ENCODE data around the gene LITAFD.
A peak's percentile ranks its signal among the peaks of the same experiment; 100 is the strongest.

LITAFD gene

DNA sequence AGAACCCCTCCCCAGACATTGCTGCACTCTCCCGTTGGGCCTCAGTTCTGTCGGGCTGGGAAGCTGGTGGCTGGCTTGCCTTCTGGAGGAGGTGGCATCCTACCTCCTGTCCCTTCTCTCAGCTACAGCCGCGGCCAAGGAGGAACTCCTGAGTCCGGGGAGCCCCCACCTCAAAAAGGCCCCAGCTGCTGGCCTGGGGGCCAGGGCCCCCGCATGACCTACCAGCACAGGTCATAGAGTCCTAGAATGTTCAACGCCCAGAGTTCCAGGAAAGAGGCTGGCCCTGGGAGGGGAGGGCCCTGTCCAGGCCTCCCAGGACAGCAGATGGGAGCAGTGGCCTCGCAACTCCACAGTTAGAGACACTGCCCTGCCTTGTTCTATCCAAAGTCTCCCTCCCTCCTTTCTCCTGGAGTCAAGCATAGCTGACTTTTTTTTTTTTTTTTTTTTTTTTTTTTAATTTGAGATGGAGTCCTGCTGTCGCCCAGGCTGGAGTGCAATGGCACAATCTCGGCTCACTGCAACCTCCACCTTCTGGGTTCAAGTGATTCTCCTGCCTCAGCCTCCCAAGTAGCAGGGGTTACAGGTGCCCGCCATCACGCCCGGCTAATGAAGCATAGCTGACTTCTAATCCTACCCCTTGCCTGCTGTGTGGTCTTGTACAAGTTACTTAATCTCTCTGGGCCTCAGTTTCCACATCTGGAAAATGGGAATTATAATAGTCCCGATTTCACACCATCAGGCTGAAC is 20.4 kb upstream of the LITAFD start (continued):
- TF ChIP-seq SNAI2 (CRISPR knock-in tag; IDR thresholded peaks at IDR 0.05), result no peak
- TF ChIP-seq TCF4 (CRISPR knock-in tag; IDR thresholded peaks at IDR 0.05; ENCODE audit: borderline replicate concordance), result no peak

DNA sequence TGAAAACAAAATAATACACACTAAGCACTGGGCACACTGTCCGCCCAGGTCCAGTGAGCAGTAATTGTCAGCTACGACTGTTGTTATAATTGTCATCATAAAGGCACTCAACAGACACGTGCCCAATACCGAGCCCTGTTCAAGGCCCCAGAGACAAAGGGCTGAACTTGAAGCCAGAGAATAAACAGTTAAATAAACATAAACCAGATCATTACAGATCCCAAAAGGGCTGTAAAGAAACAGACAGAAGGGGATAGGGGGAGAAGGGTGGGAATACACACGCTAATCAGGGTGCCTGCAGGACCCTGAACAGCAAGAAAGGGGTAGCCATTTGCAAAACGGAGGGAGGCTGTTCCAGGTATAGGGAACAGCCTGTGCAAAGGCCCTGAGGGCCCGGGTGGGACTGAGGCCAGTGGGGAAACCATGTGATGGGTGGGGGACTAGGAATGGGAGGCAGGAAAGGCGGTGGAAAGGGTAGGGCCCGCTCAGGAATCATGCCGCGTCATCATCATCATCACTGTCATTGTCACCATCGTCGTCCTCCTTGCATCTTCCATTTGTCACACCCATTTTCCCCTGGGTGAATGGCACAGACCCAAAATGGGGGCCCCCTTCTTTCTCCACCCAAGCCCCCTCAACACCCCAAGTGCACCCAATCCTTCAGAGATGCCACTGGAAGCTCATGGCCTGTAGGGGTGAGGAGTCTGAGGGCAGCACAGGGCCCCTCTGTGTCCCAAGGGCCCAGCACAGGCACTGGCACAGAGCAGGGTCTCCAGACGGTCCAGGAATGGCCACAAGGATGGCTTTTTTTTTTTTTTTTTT is 19.6 kb upstream of the LITAFD start:
- no peak for ATAC-seq
- TF ChIP-seq PATZ1 (CRISPR knock-in tag; IDR thresholded peaks at IDR 0.05; ENCODE audit: borderline replicate concordance), result no peak
- TF ChIP-seq TOX (CRISPR knock-in tag; IDR thresholded peaks at IDR 0.05; ENCODE audit: borderline replicate concordance), result no peak
- no peak for TF ChIP-seq PPARA (CRISPR knock-in tag; IDR thresholded peaks at IDR 0.05; ENCODE audit: borderline replicate concordance)
- no peak for TF ChIP-seq BACH2 (CRISPR knock-in tag; IDR thresholded peaks at IDR 0.05; ENCODE audit: borderline replicate concordance)
- no peak for TF ChIP-seq POU6F1 (CRISPR knock-in tag; IDR thresholded peaks at IDR 0.05; ENCODE audit: borderline replicate concordance, low read depth)

DNA sequence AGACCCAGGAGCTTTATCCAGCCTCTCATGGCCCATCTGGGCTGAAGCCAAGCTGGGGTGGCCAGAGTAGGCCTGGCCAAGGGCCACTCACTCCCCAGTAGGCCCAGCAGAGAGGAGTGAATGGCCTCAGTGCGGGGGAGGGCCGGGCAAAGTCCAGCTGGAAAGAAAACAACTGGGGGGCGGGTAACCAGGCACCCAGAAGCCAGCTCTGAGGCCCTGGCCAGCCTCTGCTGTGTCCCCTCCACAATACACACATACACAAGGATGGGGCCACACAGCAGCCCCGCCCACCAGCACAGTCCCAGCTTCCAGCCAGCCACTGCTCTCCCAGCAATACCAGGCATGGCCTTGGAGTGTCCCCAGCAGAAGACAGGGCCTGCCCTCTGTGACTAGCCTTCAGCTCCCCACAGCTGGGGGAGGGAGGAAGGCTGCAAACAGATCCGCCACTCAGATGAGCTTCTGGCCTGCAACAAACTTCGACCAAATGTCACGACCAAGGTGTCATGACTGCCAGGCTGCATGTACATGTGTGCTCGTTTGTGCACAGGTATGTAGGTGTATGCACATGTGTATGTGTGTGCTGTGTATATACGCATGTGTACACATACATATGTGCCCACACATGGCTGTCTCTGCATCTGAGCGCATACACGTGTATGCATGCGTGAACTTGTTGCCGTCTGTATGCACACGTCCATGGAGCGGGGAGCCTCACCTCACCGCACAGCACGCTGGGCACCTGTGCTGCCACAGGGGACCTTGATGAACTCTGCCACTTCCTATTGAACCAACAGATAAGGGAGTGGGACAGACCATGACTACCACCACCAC is 18.3 kb upstream of the LITAFD start:
- TF ChIP-seq PPARA (CRISPR knock-in tag; IDR thresholded peaks at IDR 0.05; ENCODE audit: borderline replicate concordance) (no peak), PATZ1 (CRISPR knock-in tag; IDR thresholded peaks at IDR 0.05; ENCODE audit: borderline replicate concordance) (0 out of 2 replicates have a peak, but pooled peaks have one; percentile 29)
- ATAC-seq, result peak; percentile 23

DNA sequence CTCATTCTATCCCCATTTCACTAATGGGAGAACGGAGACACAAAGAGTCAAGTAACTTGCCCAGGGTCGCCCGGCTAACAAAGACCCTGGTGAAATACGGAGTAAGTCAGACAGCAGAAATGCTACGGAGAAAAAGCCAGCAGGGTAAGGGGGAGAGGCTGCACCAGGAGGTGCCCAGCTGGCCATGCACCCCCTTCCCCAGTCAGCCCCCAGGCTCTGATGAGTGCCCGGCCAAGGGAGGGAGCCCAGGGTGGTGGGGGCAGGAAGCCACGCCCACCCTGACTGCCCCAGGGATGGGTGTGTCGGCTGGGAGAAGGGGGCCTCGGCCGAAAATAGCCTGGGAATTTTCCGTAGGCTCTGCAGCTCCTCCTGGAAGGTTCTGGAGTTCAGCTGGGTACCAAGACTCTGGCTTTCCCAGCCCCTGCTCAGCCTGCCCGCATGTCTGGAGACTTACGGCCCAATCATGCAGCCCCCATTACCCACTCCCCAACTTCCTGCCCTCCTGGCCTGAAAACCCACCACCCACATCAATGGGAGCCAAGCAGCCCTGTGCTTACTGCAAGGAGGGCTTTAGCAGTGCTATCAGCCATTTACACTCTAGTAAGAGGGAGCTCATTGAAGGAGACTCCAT is 17.6 kb upstream of the LITAFD start:
- no peak for ATAC-seq
- TF ChIP-seq ZC3H10 (CRISPR knock-in tag; IDR thresholded peaks at IDR 0.05) (no peak), ISL1 (CRISPR knock-in tag; IDR thresholded peaks at IDR 0.05) (no peak), ARNTL (CRISPR knock-in tag; IDR thresholded peaks at IDR 0.05; ENCODE audit: borderline replicate concordance, low read depth) (no peak), ZFP3 (CRISPR knock-in tag; IDR thresholded peaks at IDR 0.05) (no peak), GLIS3 (CRISPR knock-in tag; IDR thresholded peaks at IDR 0.05) (no peak)

DNA sequence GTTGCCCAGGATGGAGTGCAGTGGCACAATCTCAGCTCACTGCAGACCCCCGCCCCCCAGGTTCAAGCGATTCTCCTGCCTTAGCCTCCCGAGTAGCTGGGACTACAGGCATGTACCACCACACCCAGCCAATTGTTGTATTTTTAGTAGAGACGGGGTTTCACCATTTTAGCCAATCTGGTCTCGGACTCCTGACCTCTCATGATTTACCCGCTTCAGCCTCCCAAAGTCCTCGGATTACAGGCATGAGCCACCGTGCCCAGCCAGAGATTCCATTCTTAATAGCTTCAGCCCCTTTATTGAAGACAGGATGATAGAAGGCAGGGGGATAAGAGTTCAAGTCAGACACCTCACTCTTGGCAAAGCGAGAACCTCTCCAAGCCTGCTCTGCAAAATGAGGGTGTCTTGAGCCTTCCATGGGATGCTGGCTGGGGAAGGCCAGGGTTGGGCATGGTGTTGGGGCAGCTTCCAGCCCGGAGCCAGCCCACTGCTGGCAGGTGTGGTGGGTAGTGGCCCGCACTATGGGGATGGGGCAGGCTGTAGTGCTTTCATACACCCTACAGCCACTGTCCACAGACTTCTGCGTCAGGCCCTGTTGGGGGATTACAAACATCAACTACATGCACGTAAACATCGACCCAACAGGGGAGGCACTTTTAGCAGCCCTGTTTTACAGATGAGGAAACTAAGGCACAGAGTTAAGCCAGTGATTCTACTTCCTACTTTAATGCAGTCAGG is 16.8 kb upstream of the LITAFD start:
- TF ChIP-seq TCF4 (CRISPR knock-in tag; IDR thresholded peaks at IDR 0.05; ENCODE audit: borderline replicate concordance) (no peak), OSR1 (CRISPR knock-in tag; IDR thresholded peaks at IDR 0.05) (no peak), POU6F1 (CRISPR knock-in tag; IDR thresholded peaks at IDR 0.05; ENCODE audit: borderline replicate concordance, low read depth) (no peak), ZNF70 (CRISPR knock-in tag; IDR thresholded peaks at IDR 0.05) (no peak), TOX (CRISPR knock-in tag; IDR thresholded peaks at IDR 0.05; ENCODE audit: borderline replicate concordance) (no peak), PPARA (CRISPR knock-in tag; IDR thresholded peaks at IDR 0.05; ENCODE audit: borderline replicate concordance) (no peak), ESRRG (CRISPR knock-in tag; IDR thresholded peaks at IDR 0.05) (no peak)
- ATAC-seq, result no peak
